HCT116 (cell line): ENCODE results near the gene CLCF1. TPM values are rescaled to one million over a fixed set of nuclear protein-coding genes. Genes with fewer than 3 reads are reported as not detected.

Experiments
- CTCF ChIP-seq, 3 experiments: fragments of 200-600 bp in 1 of 3; sonication (generic) in 1 of 3; IDR thresholded peaks in 2 of 3; conservative IDR thresholded peaks in 1 of 3; 2 replicates each; pipeline ENCODE4 v1.5.1; 2012 to 2017; ENCODE audit warnings: low read depth in 2 of 3, low read length in 2 of 3, antibody characterized with exemption in 1 of 3, borderline replicate concordance in 1 of 3, control low read depth in 1 of 3, mild to moderate bottlenecking in 1 of 3, mixed read lengths in 1 of 3, mixed run types in 1 of 3, moderate library complexity in 1 of 3; ENCODE audit not compliant: insufficient read depth in 1 of 3
- ELF1 ChIP-seq: IDR thresholded peaks from 2 replicates; pipeline ENCODE4 v1.6.1; 2012; ENCODE audit warnings: low read depth, borderline replicate concordance
- JUND ChIP-seq: IDR thresholded peaks from 2 replicates; pipeline ENCODE4 v1.6.1; 2012
- POLR2AphosphoS5 ChIP-seq: IDR thresholded peaks from 2 replicates; pipeline ENCODE4 v1.6.1; 2011; ENCODE audit warnings: mild to moderate bottlenecking, low read depth, low read length, moderate library complexity
- SIN3A ChIP-seq: IDR thresholded peaks from 2 replicates; pipeline ENCODE4 v1.6.1; 2012; ENCODE audit warnings: low read depth
- SP1 ChIP-seq: IDR thresholded peaks from 2 replicates; pipeline ENCODE4 v1.6.1; 2012; ENCODE audit warnings: low read depth
- TCF7L2 ChIP-seq: IDR thresholded peaks from 2 replicates; pipeline ENCODE4 v1.7.0; 2011; ENCODE audit warnings: borderline replicate concordance, inconsistent platforms; ENCODE audit not compliant: insufficient read depth, insufficient read length; ENCODE audit errors: extremely low read depth
- YY1 ChIP-seq: IDR thresholded peaks from 2 replicates; pipeline ENCODE4 v1.6.1; 2011; ENCODE audit warnings: low read length, low read depth, moderate library complexity, mild to moderate bottlenecking; ENCODE audit not compliant: insufficient replicate concordance; ENCODE audit errors: extremely low read depth
- total RNA-seq: library from RNA; stranded (reverse); gene quantifications from one replicate; pipeline ENCODE4 v1.2.1, GENCODE V29; 2021; ENCODE audit not compliant: unreplicated experiment
- TF ChIP-seq, protein P1 (sequence below): IDR thresholded peaks from 2 replicates; pipeline ENCODE4 v1.6.1; 2012

CLCF1 gene
- total RNA-seq, 1 experiment from 2014 or later: 12.2 TPM

- TF ChIP-seq CTCF (IDR thresholded peaks at IDR 0.05 in 2 of 3, conservative IDR thresholded peaks at IDR 0.05 in 1 of 3; ENCODE audit: borderline replicate concordance in 1 of 3, insufficient read depth in 1 of 3, low read depth in 2 of 3, low read length in 2 of 3) (no peak), POLR2AphosphoS5 (no peak), SIN3A (no peak), SP1 (no peak), JUND (no peak), TCF7L2 (no peak), ELF1 (no peak), YY1 (no peak)
- TF ChIP-seq, protein P1, sequence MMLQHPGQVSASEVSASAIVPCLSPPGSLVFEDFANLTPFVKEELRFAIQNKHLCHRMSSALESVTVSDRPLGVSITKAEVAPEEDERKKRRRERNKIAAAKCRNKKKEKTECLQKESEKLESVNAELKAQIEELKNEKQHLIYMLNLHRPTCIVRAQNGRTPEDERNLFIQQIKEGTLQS: no peak
Observed at GRCh38 chr11:67374571-67375281, 1.3 kb upstream of the CLCF1 start (continued).
